Omental fat pad (tissue), 4 donors: ENCODE measurements around the gene NCOA3. TPM values are rescaled to one million over a fixed set of nuclear protein-coding genes. Genes with fewer than 3 reads are reported as not detected.

Experiments
- ATAC-seq: fragments of 150-250 bp; one replicate; pipeline ENCODE4 v1.9.1; 2016; ENCODE audit warnings: mild to moderate bottlenecking, moderate library complexity; ENCODE audit not compliant: low FRiP score
- DNase-seq: peaks from one replicate; pipeline ENCODE4 v3.0.0-alpha.2; 2019; ENCODE audit warnings: low spot score
- CTCF ChIP-seq, 3 donors: fragments of 450-650 bp; IDR thresholded peaks; one replicate each; pipeline ENCODE4 v1.5.1; 2016 to 2017; ENCODE audit warnings: antibody characterized with exemption in 3 of 3, mild to moderate bottlenecking in 3 of 3, moderate library complexity in 2 of 3
- small RNA-seq: library from RNA; depleted of rRNA; stranded (forward); fragments of <200 nt; gene quantifications from one replicate; pipeline ENCODE3, GENCODE V24; 2016
- total RNA-seq, 4 donors: library from RNA; depleted of rRNA; stranded (reverse); fragments of >200 nt; gene quantifications; one replicate each; pipeline ENCODE4 v1.1.0, GENCODE V29; 2016

The NCOA3 gene
- total RNA-seq, 4 donors from 2014 or later, result 33.7 to 70.6 (median 43.7) TPM

- TF ChIP-seq CTCF (IDR thresholded peaks at IDR 0.05), result no peak
- ATAC-seq (peak; percentile 2), DNase-seq (no peak)
Measured at GRCh38 chr20:47705497-47705856, 203.8 kb downstream of the NCOA3 start.

GRCh38 chr20:47706345-47706744 lies 204.7 kb downstream of the NCOA3 start:
- DNase-seq, result no peak
- ATAC-seq, result no peak
- TF ChIP-seq CTCF (IDR thresholded peaks at IDR 0.05), result no peak

Small RNA genes within 50 kb of the gene (small RNA-seq; reads per million reads assigned to genes)
- not detected for gene RNU6-497P
- gene RNU6-563P, result not detected

Other genes starting within 250 kb of the NCOA3 start
- 10 to 100 TPM; 22.7 to 44.5 (median 28.6) TPM for gene ZMYND8, start 145.2 kb upstream of the NCOA3 start, total RNA-seq